Measurements from ENCODE around the gene CALN1. TPM values are rescaled to one million over a fixed set of nuclear protein-coding genes. Genes with fewer than 3 reads are reported as not detected.

Gene CALN1
- total and polyA plus RNA-seq, 9 of the 15 experiments (the other 6 are each of a cell fraction or from before 2014, with no cell fraction given) = 1.4 to 7.5 (median 3.3) TPM

GRCh38 chr7:71846160-71846559, 566.0 kb downstream of the CALN1 start:
- 1% methylated on average over 9 of the region's 9 CpGs for WGBS (ENCODE audit: insufficient coverage, low coverage, missing lambda C conversion rate)
- Histone ChIP-seq H3K79me2 (ENCODE audit: control insufficient read depth, insufficient read depth, low read length) (no peaks in the 10 kb centered on the region), H3K36me3 (ENCODE audit: control insufficient read depth, insufficient read depth, low read length) (no peaks in the 10 kb centered on the region), H4K20me1 (replicated peaks; ENCODE audit: control insufficient read depth, insufficient read depth, low read length) (no peaks in the 10 kb centered on the region), H3K9ac (ENCODE audit: insufficient read depth in 1 of 2, low read depth in 2 of 2, low read length in 2 of 2) (no peak overlapping the region), H3K9me1 (ENCODE audit: control insufficient read depth, insufficient read depth, low read length) (no peaks in the 10 kb centered on the region), H3K4me2 (ENCODE audit: insufficient read depth, low read length) (no peak overlapping the region), H2AFZ (ENCODE audit: low read depth, low read length) (no peak overlapping the region), H3K9me3 (replicated peaks; ENCODE audit: control insufficient read depth, insufficient read depth, low read depth, low read length) (no peaks in the 10 kb centered on the region), H3K27ac (ENCODE audit: extremely low read depth, low read depth, low read length) (no peak overlapping the region), H3K4me3 (no peak overlapping the region), H3K27me3 (ENCODE audit: control insufficient read depth in 2 of 2, insufficient read depth in 2 of 2, low read length in 2 of 2) (no peaks in the 10 kb centered on the region), H3K4me1 (replicated peaks in 1 of 2; ENCODE audit: control insufficient read depth in 2 of 2, insufficient read depth in 2 of 2, low read length in 2 of 2) (no peaks in the 10 kb centered on the region)
- in situ Hi-C loops (cut with MboI) = no loop called here
- ChIA-PET CTCF (ENCODE audit: low intra/inter-chr PET ratio) (no interaction called here), POLR2A (interaction anchor here (0.9 kb wide), 1 partner anchor 75 kb away, joined by 3 read pairs; no protein-coding TSS in a partner anchor)
- intact Hi-C loops (cut with micrococcal nuclease) = no loop called here
- TF ChIP-seq MIER1 (IDR thresholded peaks at IDR 0.05; ENCODE audit: low read depth) = peak; percentile 77
- TF ChIP-seq, protein P1, sequence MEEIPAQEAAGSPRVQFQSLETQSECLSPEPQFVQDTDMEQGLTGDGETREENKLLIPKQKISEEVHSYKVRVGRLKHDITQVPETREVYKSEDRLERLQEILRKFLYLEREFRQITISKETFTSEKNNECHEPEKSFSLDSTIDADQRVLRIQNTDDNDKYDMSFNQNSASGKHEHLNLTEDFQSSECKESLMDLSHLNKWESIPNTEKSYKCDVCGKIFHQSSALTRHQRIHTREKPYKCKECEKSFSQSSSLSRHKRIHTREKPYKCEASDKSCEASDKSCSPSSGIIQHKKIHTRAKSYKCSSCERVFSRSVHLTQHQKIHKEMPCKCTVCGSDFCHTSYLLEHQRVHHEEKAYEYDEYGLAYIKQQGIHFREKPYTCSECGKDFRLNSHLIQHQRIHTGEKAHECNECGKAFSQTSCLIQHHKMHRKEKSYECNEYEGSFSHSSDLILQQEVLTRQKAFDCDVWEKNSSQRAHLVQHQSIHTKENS (CRISPR knock-in tag; IDR thresholded peaks at IDR 0.05) = no peak
- TF ChIP-seq HMG20B (CRISPR knock-in tag; IDR thresholded peaks at IDR 0.05) = no peak
- TF ChIP-seq REST (IDR thresholded peaks at IDR 0.05; ENCODE audit: borderline replicate concordance) = peak; percentile 95
- no peak for TF ChIP-seq REST (CRISPR knock-in tag; IDR thresholded peaks at IDR 0.05; ENCODE audit: low read depth)
- TF ChIP-seq PCBP1 (IDR thresholded peaks at IDR 0.05; ENCODE audit: low read depth, low read length, poor library complexity, severe bottlenecking) = no peak
- no peak for TF ChIP-seq SMAD3 (CRISPR knock-in tag; conservative IDR thresholded peaks at IDR 0.05)
- TF ChIP-seq, protein P2, sequence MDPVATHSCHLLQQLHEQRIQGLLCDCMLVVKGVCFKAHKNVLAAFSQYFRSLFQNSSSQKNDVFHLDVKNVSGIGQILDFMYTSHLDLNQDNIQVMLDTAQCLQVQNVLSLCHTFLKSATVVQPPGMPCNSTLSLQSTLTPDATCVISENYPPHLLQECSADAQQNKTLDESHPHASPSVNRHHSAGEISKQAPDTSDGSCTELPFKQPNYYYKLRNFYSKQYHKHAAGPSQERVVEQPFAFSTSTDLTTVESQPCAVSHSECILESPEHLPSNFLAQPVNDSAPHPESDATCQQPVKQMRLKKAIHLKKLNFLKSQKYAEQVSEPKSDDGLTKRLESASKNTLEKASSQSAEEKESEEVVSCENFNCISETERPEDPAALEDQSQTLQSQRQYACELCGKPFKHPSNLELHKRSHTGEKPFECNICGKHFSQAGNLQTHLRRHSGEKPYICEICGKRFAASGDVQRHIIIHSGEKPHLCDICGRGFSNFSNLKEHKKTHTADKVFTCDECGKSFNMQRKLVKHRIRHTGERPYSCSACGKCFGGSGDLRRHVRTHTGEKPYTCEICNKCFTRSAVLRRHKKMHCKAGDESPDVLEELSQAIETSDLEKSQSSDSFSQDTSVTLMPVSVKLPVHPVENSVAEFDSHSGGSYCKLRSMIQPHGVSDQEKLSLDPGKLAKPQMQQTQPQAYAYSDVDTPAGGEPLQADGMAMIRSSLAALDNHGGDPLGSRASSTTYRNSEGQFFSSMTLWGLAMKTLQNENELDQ (CRISPR knock-in tag; IDR thresholded peaks at IDR 0.05; ENCODE audit: borderline replicate concordance) = no peak
- no peak for TF ChIP-seq C11orf30 (IDR thresholded peaks at IDR 0.05; ENCODE audit: low read depth)
- no peak for TF ChIP-seq ZBTB7A (IDR thresholded peaks at IDR 0.05; ENCODE audit: borderline replicate concordance, control insufficient read depth, low read depth, low read length)
- TF ChIP-seq EHMT2 (IDR thresholded peaks at IDR 0.05) = peak; percentile 87
- no peak for TF ChIP-seq ILF3 (IDR thresholded peaks at IDR 0.05; ENCODE audit: borderline replicate concordance)
- ATAC-seq (no peak), DNase-seq (ENCODE audit: extremely low read depth in 1 of 4, low spot score in 3 of 4) (peak in 1 of 4 experiments; percentile 21), FAIRE-seq (no peak)
- BruUV-seq (replicated peaks) = no TSS peak
